ENCODE results near the gene SGSH. TPM values are rescaled to one million over a fixed set of nuclear protein-coding genes. Genes with fewer than 3 reads are reported as not detected.
A peak's percentile ranks its signal among the peaks of the same experiment; 100 is the strongest.

SGSH gene
- total RNA-seq, 1 donor from 2014 or later: 26.4 TPM

- TF ChIP-seq CTCF (IDR thresholded peaks at IDR 0.05; ENCODE audit: insufficient read depth, low read length, poor library complexity, severe bottlenecking): no peak
- no peak overlapping the region for H3K4me3 ChIP-seq (ENCODE audit: low read depth, low read length)
- DNase-seq (ENCODE audit: low read depth): no peak
- peaks cover 1% of the 10 kb centered on the region for H3K36me3 ChIP-seq (ENCODE audit: control insufficient read depth, insufficient read depth, low read length)
- H3K27me3 ChIP-seq (ENCODE audit: control insufficient read depth, insufficient read depth, low read length): no peaks in the 10 kb centered on the region
Measured at GRCh38 chr17:80222376-80223141, 2.4 kb upstream of the SGSH start.

- peak overlapping the region; percentile 78 for H3K4me3 ChIP-seq (ENCODE audit: low read depth, low read length)
- peaks cover 2% of the 10 kb centered on the region for H3K36me3 ChIP-seq (ENCODE audit: control insufficient read depth, insufficient read depth, low read length)
- no peak for DNase-seq (ENCODE audit: low read depth)
- H3K27me3 ChIP-seq (ENCODE audit: control insufficient read depth, insufficient read depth, low read length): no peaks in the 10 kb centered on the region
- no peak for TF ChIP-seq CTCF (IDR thresholded peaks at IDR 0.05; ENCODE audit: insufficient read depth, low read length, poor library complexity, severe bottlenecking)
Measured at GRCh38 chr17:80221351-80222105, 1.4 kb upstream of the SGSH start.

- DNase-seq (ENCODE audit: low read depth): no peak
- Histone ChIP-seq H3K4me3 (ENCODE audit: low read depth, low read length) (peak overlapping the region; percentile 78), H3K27me3 (ENCODE audit: control insufficient read depth, insufficient read depth, low read length) (no peaks in the 10 kb centered on the region), H3K36me3 (ENCODE audit: control insufficient read depth, insufficient read depth, low read length) (peaks cover 2% of the 10 kb centered on the region)
- no peak for TF ChIP-seq CTCF (IDR thresholded peaks at IDR 0.05; ENCODE audit: insufficient read depth, low read length, poor library complexity, severe bottlenecking)
Measured at GRCh38 chr17:80220736-80221215, 643 bp upstream of the SGSH start.

- DNase-seq (ENCODE audit: low read depth): no peak
- H3K36me3 ChIP-seq (ENCODE audit: control insufficient read depth, insufficient read depth, low read length): peaks cover 2% of the 10 kb centered on the region
- TF ChIP-seq CTCF (IDR thresholded peaks at IDR 0.05; ENCODE audit: insufficient read depth, low read length, poor library complexity, severe bottlenecking): no peak
Measured at GRCh38 chr17:80219763-80220053, 425 bp downstream of the SGSH start.

GRCh38 chr17:80219013-80219762, 945 bp downstream of the SGSH start:
- Histone ChIP-seq H3K4me3 (ENCODE audit: low read depth, low read length) (peak overlapping the region; percentile 78), H3K36me3 (ENCODE audit: control insufficient read depth, insufficient read depth, low read length) (peaks cover 2% of the 10 kb centered on the region), H3K27me3 (ENCODE audit: control insufficient read depth, insufficient read depth, low read length) (no peaks in the 10 kb centered on the region)
- TF ChIP-seq CTCF (IDR thresholded peaks at IDR 0.05; ENCODE audit: insufficient read depth, low read length, poor library complexity, severe bottlenecking): no peak
- DNase-seq (ENCODE audit: low read depth): peak; percentile 52

More at GRCh38 chr17:80219763-80220053, 425 bp downstream of the SGSH start:
- H3K27me3 ChIP-seq (ENCODE audit: control insufficient read depth, insufficient read depth, low read length): no peaks in the 10 kb centered on the region
- peak overlapping the region; percentile 78 for H3K4me3 ChIP-seq (ENCODE audit: low read depth, low read length)

Measured in kidney epithelial cell (primary cell).